Measurements from ENCODE around the gene SLC25A44.
"Not testable (repeated sequence)": the region's sequence is repeated elsewhere in the genome, so short reads cannot be mapped to it uniquely, and the experiment has no call there.

SLC25A44 gene

GRCh38 chr1:156164125-156164831, 29.6 kb upstream of the SLC25A44 start:
- DNase-seq, result no peak

GRCh38 chr1:156165083-156165482, 28.8 kb upstream of the SLC25A44 start:
- DNase-seq, result no peak

GRCh38 chr1:156167536-156167935, 26.4 kb upstream of the SLC25A44 start:
- DNase-seq, result no peak

GRCh38 chr1:156172696-156173470, 21.0 kb upstream of the SLC25A44 start:
- DNase-seq, result no peak

- no peak for DNase-seq
Observed at GRCh38 chr1:156176610-156177210, 17.2 kb upstream of the SLC25A44 start.

GRCh38 chr1:156177919-156178654, 15.8 kb upstream of the SLC25A44 start:
- DNase-seq, result no peak

GRCh38 chr1:156180471-156180870, 13.4 kb upstream of the SLC25A44 start:
- no peak for DNase-seq

- not testable (repeated sequence) for DNase-seq
Observed at GRCh38 chr1:156181391-156181924, 12.4 kb upstream of the SLC25A44 start.

- DNase-seq, result not testable (repeated sequence)
Observed at GRCh38 chr1:156182010-156182779, 11.7 kb upstream of the SLC25A44 start.

- not testable (repeated sequence) for DNase-seq
Observed at GRCh38 chr1:156186347-156187177, 7.3 kb upstream of the SLC25A44 start.

- DNase-seq, result not testable (repeated sequence)
Observed at GRCh38 chr1:156190265-156190664, 3.6 kb upstream of the SLC25A44 start.

GRCh38 chr1:156191292-156191964, 2.5 kb upstream of the SLC25A44 start:
- DNase-seq, result no peak

GRCh38 chr1:156193208-156193487, 756 bp upstream of the SLC25A44 start:
- DNase-seq, result no peak

GRCh38 chr1:156194300-156194652, 372 bp downstream of the SLC25A44 start:
- no peak for DNase-seq

- no peak for DNase-seq
Observed at GRCh38 chr1:156195853-156196252, 1.9 kb downstream of the SLC25A44 start.

GRCh38 chr1:156196445-156196844, 2.5 kb downstream of the SLC25A44 start:
- no peak for DNase-seq

- DNase-seq, result no peak
Observed at GRCh38 chr1:156198831-156199349, 5.0 kb downstream of the SLC25A44 start.

GRCh38 chr1:156200044-156200443, 6.1 kb downstream of the SLC25A44 start:
- DNase-seq, result no peak

GRCh38 chr1:156203331-156203730, 9.4 kb downstream of the SLC25A44 start:
- DNase-seq, result no peak

- DNase-seq, result no peak
Observed at GRCh38 chr1:156204686-156205085, 10.8 kb downstream of the SLC25A44 start.

- no peak for DNase-seq
Observed at GRCh38 chr1:156211243-156211642, 17.3 kb downstream of the SLC25A44 start.
